ENCODE data around the gene SELENOP.

DNA sequence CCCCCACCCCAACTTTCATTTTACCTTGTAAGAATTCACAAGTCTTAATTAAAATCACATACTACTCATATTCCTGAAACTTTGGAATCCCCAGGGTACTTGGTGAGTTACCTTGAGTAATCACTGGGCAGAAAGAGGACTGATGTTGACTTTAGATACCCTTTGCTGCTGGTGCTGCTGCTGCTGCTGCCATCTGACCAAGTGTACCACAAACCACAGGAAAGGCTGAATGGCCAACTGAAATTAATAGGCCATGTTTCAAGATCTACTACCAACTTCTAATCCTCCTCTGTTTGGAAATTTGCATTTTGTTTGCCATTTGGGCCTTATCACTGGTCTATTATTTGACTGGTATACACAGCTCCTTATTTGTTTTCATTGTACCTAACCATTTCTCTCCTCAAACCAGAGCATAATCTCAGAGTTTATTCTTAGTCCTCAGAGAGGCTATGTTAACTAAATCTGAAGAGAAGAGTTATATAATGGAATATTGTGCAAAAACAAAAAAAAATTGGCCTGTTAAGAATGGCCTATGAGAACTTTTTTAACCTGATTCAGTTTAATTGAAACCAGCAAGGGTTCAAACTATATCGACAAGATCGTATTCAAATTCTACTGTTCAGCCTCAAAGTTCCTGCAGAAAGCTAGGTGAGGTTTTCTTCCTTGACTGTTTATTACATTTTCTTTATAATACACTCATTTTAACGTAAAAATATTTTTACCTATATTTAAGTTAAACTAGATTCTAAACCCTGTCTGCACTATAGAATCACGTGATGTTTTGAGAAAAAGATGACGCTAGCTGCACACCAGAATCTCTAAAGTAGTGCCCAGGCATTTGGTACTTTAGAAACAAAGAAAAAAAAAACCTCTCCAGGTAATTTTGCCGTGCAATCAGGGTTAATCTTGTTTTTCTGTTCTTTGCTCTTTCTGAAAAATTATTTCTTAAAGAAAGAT lies 13.1 kb downstream of the SELENOP start:
- TF ChIP-seq CTCF (conservative IDR thresholded peaks at IDR 0.05) (no peak), ZFX (IDR thresholded peaks at IDR 0.05) (no peak)
